ENCODE results near the gene HERC5. TPM values are rescaled to one million over a fixed set of nuclear protein-coding genes. Genes with fewer than 3 reads are reported as not detected.
"Not testable (repeated sequence)": the region's sequence is repeated elsewhere in the genome, so short reads cannot be mapped to it uniquely, and the experiment has no call there.

HERC5 gene
- total RNA-seq, 1 donor from 2014 or later, result 1.9 TPM

DNA sequence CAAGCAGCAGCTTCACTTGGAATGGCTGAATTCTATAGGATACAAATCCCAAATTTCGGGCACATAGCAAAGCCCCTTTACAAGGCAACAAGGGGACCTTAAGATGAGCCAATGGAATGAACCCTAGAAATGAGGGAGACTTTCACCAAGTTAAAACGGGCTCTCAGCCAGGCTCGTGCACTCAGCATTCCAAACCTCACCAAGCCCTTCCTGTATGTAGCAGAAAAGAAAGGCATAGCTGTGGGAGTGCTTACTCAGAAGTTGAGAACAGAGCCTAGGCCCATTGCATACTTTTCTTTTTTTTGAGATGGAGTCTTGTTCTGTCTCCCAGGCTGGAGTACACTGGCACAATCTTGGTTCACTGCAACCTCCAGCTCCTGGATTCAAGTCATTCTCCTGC is 10.8 kb upstream of the HERC5 start:
- no peak for DNase-seq (ENCODE audit: low spot score)
- intact Hi-C loops (cut with DNase I), result no loop called here

DNA sequence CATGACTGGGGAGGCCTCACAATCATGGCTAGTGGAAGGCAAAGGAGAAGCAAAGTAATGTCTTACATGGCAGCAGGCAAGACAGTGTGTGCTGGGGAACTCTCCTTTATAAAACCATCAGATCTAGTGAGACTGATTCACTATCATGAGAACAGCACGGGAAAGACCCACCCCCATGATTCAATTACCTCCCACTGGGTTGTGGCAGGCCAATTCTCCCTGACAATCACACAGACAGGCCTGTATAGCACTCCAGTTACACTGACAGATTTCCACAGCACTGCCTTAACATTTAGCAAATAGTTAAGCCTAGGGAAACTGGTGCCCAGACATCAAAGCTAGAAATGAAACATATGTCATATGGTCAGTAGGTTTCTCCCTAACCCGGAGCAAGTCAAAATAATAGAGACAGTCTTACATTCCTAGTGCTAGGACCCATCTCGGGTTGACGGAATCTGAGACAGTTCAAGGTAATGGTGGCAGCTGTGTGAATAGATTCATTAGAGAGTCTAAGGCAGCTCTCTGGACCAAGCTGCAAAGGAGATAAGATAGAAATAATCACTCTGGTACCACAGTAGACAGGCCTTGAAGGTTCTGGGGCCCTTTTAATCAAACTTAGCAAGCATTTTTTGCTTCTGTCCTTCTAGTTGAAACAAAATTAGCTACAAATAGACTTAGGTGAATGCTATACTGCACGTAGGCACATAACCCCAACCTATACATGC is 9.4 kb upstream of the HERC5 start:
- intact Hi-C loops (cut with DNase I), result no loop called here
- no peak for DNase-seq (ENCODE audit: low spot score)

DNA sequence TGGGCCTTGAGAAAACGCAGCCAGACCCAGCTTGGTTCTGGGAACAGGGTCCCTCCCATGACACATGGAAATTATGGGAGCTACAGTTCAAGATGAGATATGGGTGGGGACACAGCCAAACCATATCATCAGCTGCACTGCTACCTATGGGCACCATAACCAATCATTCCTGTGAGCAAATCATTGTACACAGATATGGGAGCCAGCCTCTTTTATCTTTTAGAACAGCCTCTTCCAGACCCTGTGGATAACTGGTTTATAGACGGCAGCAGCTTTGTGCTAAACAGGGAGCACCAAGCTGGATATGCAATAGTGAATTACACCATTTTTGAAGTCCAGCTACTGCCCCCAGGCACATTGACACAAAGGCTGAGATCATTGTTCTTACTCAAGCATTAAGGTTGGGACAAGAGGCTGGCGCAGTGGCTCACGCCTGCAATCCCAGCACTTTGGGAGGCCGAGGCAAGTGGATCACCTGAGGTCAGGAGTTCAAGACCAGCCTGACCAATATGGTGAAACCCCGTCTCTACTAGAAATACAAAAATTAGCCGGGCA is 8.6 kb upstream of the HERC5 start:
- intact Hi-C loops (cut with DNase I), result not testable (repeated sequence)

DNA sequence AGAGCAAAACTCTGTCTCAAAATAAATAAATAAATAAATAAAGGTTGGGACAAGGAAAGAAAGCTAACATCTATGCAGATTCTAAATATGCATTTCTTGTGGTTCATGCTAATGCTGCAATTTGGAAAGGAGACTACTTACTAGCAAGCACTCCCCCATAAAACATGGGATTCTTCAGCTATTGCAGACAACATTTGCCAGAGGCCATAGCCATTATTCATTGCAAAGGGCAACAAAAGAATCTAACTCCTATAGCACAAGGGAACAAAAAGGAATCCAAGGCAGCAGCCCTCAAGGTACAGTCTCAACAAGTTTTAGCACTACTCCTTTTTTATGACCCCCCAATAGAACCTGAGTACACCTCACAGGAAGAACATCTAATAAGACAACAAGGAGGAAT is 8.0 kb upstream of the HERC5 start:
- intact Hi-C loops (cut with DNase I), result no loop called here
- DNase-seq (ENCODE audit: low spot score), result no peak

More for the DNA sequence above, 8.6 kb upstream of the HERC5 start:
- not testable (repeated sequence) for DNase-seq (ENCODE audit: low spot score)

DNA sequence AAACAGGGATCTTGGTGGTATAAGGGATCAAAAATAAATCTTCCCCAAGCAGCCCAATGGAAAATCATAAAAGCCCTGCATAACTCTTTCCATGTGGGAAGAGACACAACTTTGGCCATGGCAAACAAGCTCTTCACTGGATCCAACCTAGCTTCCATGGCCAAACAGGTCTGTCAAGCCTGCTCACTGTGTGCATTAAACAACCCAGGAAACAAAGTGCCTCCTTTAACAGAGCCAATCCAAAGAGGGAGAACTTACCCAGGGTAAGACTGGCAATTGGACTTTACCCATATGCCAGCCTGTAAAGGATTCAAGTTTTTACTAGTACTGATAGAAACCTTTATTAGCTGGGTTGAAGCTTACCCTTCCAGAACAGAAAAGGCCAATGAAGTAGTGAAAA is 7.6 kb upstream of the HERC5 start:
- intact Hi-C loops (cut with DNase I), result no loop called here

DNA sequence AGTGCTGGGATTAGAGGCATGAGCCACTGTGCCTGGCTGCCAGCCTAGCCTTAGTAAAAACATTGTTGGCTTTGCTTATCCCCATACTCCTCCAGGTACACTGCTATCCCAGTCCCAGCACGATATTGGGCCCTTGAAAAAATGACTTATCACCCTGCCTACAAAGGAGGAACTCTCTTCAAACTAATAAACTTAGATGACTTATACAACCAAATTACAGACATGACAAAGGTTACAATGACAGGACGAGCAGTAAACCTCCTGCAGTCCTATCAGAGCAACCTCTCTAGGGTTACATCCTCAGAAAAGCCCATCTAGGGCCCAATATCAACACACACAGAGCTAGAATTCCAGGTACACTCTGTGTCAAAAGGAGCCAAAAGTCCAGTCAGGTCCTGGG is 5.7 kb upstream of the HERC5 start:
- intact Hi-C loops (cut with DNase I), result no loop called here
- no peak for DNase-seq (ENCODE audit: low spot score)

More for the DNA sequence above, 7.6 kb upstream of the HERC5 start:
- DNase-seq (ENCODE audit: low spot score), result no peak

DNA sequence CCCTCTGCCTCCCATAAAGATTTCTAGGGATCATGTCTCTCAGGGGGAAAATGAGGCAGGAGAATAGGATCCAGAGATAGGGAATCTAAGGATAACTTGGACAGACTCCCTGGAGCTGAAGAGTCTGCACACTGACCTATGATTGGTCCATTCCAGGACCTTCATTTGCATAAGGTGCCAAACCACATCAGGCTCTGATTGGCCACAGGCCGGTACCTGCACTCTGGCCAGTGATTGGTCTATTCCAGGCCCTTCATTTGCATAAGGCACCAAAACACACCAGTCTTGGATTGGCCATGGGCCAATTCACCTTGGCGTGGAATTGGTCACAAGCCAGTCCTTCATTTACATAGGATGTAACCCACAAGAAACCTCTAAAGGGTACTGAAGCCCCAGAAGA is 4.0 kb upstream of the HERC5 start:
- intact Hi-C loops (cut with DNase I), result no loop called here

DNA sequence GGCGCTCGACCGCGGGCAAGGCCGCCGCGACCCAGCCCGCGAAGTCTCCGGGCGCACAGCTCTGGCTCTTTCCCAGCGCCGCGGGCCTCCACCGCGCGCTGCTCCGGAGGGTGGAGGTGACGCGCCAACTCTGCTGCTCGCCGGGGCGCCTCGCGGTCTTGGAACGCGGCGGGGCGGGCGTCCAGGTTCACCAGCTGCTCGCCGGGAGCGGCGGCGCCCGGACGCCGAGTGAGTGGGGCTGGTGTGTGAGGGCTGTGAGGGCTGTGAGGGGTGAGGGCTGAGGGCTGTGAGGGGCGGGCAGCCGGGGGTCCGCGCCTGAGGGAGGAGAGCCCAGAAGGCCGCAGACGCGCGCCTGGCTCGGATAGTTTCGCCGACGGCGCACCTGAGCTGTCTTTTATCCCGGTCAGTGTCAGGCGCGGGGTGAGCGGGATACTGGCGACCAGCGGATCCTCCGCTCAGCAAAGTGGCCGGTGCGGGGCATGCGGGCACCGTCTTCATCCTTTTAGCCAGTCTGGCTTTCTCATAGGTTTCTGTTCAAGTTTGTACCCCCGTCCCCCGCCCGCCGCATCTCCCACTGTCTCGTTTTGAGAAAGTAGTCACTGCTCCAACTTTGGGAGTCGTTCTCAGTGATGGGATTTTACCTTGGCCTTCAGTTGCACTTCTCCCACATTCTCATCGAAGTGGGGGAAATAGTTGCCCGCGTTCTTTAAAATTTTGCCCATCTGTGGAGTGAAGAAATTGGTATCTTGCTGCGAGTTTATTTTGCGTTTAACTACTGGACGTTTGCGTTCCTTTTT is 586 bp downstream of the HERC5 start:
- intact Hi-C loops (cut with DNase I), result loop anchor here (2.0 to 5.0 kb wide), 3 partner anchors 57 to 175 kb away; partner anchors contain the start of genes HERC6 and PPM1K
- DNase-seq (ENCODE audit: low spot score), result peak; percentile 76

More for the DNA sequence above, 4.0 kb upstream of the HERC5 start:
- no peak for DNase-seq (ENCODE audit: low spot score)

DNA sequence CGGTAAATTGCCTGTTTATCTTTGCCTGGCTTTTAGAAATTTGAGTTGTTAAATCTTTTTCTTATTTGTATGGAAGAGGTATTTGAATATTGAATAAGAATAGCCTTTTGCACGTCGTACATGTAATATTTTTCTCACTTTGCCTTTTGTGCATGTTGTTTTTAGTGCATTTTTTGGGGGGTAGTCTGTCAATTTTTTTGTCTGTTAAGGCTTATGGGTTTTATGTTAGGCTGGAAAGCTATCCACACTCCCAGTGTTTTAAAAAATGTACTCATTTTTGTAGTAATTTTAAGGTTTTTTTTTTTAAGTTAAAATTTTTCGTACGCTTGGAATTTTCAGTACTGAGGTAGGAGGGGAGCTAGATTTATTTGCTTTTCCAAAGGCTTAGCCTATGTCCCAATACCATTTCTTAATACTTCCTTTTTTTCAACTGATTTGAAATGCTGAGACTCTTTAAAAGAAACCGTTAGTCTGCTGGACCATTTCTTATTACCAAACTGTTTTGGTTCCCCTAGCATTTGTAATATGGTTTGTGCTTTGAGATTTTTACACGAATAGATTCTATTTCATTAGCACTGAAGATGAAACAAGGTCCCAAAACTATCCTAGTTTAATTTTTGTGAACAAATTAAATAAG is 1.3 kb downstream of the HERC5 start:
- no peak for DNase-seq (ENCODE audit: low spot score)
- intact Hi-C loops (cut with DNase I), result loop anchor here (5.0 kb wide), 1 partner anchor 176 kb away; the partner anchor contains the start of gene PPM1K

DNA sequence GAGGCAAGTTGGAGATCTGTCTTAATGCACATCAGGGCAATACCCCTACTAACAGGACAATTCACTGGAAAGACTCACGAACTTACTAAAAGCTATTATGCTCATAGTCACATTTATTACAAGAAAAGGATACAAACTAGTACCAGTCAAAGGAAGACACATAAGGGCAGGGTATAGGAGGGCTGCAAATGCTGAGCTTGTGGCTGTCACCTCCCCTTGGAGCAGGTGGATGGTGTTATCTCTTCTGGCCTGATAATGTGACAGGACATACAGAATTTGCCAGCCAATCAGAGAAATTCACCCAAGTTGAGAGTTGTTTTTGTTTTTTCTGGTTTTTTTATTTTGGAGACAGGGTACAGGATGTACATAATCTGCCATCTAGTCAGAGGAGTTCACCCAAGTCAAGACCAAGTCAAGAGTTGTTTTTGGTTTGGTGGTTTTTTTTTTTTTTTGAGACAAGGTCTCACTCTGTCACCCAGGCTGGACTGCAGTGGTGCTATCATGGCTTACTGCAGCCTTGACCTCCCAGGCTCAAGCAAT is 8.8 kb downstream of the HERC5 start:
- no peak for DNase-seq (ENCODE audit: low spot score)
- intact Hi-C loops (cut with DNase I), result no loop called here

DNA sequence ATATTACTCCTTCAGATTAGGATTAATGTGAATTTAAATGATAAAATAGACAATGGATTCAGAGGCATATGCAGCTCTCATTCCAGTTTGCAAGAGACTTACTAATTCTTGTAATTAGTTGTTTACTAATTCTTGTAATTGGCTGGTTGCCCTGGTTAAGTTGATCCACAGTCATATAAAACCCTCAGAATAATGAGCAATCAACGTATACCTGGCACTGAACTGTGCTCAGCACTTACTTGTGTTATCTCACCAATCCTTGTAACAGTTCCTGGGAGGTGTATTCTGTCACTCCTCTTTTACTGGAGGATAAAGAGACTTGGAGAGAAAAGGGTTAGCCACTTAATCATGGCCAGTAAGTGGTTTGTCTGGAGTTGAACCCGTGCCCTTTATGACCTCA is 10.5 kb downstream of the HERC5 start:
- intact Hi-C loops (cut with DNase I), result no loop called here
- no peak for DNase-seq (ENCODE audit: low spot score)

DNA sequence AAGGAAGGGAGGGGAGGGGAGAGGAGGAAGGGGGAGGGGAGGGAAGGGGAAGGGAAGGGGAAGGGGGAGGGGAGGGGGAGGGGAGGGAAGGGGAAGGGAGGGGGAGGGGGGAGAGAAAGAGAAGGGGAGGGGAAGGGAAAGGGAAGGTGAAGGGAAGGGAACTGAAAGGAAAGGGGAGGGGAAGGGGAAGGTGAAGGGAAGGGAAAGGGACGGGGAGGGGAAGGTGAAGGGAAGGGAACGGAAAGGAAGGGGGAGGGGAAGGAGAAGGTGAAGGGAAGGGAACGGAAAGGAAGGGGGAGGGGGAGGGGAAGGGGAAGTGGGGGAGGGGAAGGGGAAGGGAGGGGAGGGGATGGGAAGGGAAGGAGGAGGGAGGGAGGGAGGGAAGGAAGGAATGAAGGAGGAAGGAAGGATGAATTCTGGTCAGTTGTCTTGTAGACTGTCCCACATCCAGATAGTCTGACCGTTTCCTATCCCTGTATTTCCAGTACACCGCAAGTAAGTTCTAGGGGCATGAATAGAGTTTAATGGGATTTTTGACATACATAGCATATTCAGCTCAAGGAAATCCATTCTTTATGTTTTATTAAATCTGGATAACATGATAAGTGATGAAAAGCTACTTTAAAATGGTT is 20.4 kb downstream of the HERC5 start:
- no peak for DNase-seq (ENCODE audit: low spot score)
- intact Hi-C loops (cut with DNase I), result no loop called here

DNA sequence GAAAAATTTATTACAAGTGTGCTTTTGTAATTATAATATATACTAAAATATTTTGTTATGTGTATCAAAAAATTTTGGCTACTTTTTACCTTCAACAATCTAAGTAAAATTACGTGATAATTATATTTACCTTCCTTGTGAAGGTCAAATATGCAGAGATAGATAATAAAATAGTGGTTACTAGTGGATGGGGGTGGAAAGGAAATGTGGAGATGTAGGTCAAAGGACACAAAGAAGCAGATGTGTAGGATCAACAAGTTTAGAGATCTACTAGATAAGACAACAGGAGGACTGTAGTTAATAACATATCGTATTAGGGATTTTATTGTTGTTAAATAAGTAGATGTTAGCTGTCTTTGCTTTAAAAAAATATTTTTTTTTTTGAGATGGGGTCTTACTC is 21.3 kb downstream of the HERC5 start:
- intact Hi-C loops (cut with DNase I), result no loop called here

DNA sequence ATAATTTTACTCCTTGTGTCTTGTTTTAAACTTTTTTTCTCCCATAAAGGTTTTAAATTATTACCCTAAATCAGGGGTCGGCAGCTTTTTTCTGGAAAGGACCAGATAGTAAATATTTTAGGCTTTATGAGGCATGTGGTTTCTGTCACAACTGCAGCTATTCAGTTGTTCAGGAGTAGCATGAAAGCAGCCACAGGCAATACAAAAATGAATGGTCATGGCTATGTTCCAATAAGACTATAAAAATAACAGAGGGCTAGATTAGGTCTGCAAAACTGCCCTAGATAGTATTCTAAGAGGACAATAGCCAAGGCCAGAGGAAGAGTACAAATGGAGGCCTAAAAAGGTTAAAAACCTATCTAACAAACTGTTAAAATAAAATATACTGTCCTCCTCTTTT is 24.6 kb downstream of the HERC5 start:
- intact Hi-C loops (cut with DNase I), result no loop called here
- no peak for DNase-seq (ENCODE audit: low spot score)

More for the DNA sequence above, 21.3 kb downstream of the HERC5 start:
- no peak for DNase-seq (ENCODE audit: low spot score)

DNA sequence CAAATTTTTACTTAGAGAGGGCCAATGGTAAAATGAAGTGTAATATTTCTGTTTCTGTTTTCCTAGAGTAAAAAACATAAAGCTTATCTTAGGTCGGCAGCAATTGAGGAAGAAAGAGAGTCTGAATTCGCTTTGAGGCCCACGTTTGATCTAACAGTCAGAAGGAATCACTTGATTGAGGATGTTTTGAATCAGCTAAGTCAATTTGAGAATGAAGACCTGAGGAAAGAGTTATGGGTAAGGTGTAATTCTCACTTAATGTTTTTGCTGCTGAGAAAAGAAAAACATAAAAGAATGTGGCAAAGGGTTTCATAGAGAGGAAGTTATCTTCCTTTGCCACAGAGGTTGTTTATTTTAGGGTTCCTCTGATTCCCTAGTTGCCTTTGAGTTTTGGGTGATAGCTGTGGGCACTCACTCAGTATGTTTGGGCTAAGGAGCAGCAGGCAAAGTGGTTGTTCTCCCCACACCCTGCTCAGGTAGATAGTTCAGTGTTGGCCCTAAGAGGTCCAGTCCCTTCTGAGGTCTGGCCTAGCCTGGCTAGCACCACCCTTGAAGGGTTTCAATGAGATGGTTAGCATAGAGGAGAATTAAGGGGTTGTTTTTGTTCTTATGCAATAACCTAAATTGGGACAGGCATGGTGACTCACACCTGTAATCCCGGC is 32.3 kb downstream of the HERC5 start:
- intact Hi-C loops (cut with DNase I), result no loop called here
- no peak for DNase-seq (ENCODE audit: low spot score)

DNA sequence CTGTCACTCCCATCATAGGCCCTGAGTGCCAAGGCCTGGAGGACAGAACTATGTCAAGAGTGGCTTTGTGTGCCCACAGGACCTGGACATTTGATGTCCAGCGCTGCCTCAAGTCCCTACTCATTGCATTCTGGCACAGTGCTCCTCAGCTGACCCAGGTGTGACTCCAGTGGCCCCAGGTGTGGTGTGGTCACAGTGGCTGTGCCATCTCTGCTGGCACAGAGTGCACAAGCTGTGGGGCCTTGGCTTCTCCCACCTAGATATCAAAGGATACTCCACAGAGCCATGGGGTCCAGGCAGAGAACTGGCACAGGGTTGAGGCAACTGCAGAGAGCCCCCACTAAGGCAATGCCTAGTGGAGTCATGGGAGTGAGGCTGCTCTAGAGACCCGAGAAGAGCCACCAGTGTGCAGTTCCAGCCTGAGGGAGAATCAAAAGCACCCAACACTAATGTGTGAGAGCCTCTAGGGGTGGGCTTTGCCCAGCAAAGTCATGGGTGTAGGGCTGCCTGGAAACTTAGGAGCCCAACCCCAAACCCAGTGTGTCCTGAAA is 41.0 kb downstream of the HERC5 start:
- DNase-seq (ENCODE audit: low spot score), result no peak

DNA sequence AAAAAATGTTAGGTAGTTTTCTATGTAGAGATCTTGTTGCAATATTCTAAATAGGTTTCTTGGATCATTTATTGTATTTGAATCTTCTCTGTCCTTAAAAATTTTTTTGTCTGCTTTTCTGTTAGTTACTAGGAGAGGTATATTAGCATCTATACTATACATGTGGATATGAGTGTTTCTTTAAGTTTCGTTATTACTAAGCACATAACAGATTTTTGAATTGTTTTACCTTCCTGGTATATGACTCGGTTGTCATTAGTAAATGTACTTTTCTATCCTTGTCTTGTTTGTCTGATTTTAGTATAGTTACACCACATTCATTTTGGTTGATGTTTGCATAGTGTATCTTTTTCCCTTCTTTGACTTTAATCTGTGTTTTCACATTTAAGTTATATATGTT is 46.4 kb downstream of the HERC5 start:
- no peak for DNase-seq (ENCODE audit: low spot score)
- intact Hi-C loops (cut with DNase I), result no loop called here

More for the DNA sequence above, 41.0 kb downstream of the HERC5 start:
- intact Hi-C loops (cut with DNase I), result no loop called here

DNA sequence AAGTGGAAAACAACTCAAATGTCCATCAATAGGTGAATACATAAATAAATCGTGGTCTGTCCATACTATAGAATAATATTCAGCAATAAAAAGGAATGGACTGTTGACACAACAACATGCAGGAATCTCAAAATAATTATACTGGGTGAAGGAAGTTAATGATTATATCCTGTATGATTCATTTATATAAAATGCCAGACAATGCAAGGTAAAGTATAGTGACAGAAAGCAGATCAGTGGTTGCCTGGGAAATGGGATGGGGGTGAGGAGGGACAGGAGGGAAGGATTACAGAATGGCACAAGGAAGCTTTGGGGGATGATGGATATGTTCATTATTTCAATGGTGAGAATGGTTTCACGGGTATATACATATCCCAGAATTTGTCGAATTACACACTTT is 54.3 kb downstream of the HERC5 start:
- intact Hi-C loops (cut with DNase I), result loop anchor here (10.0 kb wide), 1 partner anchor 476 kb away; no protein-coding TSS in a partner anchor

More for the DNA sequence above, 54.3 kb downstream of the HERC5 start:
- DNase-seq (ENCODE audit: low spot score), result no peak

All from cardiac septum (tissue), 1 donor.